ENCODE data around the gene ANTXR1. TPM values are rescaled to one million over a fixed set of nuclear protein-coding genes. Genes with fewer than 3 reads are reported as not detected.
A peak's percentile ranks its signal among the peaks of the same experiment; 100 is the strongest.

Gene ANTXR1
- total and polyA plus RNA-seq, 11 donors, result 5.8 to 75.2 (median 23.3) TPM

GRCh38 chr2:69222953-69223658 lies 210.1 kb downstream of the ANTXR1 start:
- Histone ChIP-seq H3K4me1 (peaks cover 0 to 43% (median 18%) of the 10 kb centered on the region in 12 donors), H3K36me3 (no peaks in the 10 kb centered on the region), H3K27ac (peak overlapping the region in 4 of 12 donors; percentile 14 to 44 (median 28)), H3K27me3 (no peaks in the 10 kb centered on the region), H3K9me3 (no peaks in the 10 kb centered on the region), H3K4me3 (no peak overlapping the region)
- WGBS, 4 donors, result 51 to 66% (median 61%) methylated on average over 3 of the region's 3 CpGs
- intact Hi-C loops (cut with DNase I), result loop anchor here in 1 of 10 donors (5.0 kb wide), 1 partner anchor 84 kb away; no protein-coding TSS in a partner anchor
- peak; percentile 5 to 80 (median 58) for ATAC-seq
- DNase-seq, result peak; percentile 48 to 79 (median 65)
- no peak for TF ChIP-seq POLR2A (IDR thresholded peaks at IDR 0.05)
- TF ChIP-seq CTCF (IDR thresholded peaks at IDR 0.05), result no peak

GRCh38 chr2:69223759-69224511 lies 211.0 kb downstream of the ANTXR1 start:
- H3K4me3 ChIP-seq, result no peak overlapping the region
- H3K9me3 ChIP-seq, result no peaks in the 10 kb centered on the region
- 82 to 92% (median 88%) methylated on average over 6 of the region's 6 CpGs for WGBS, 4 donors
- peak overlapping the region in 1 of 12 donors; percentile 8 for H3K27ac ChIP-seq
- no peak for DNase-seq
- H3K36me3 ChIP-seq, result no peaks in the 10 kb centered on the region
- peaks cover 0 to 37% (median 18%) of the 10 kb centered on the region in 12 donors for H3K4me1 ChIP-seq
- no peak for ATAC-seq
- intact Hi-C loops (cut with DNase I), result loop anchor here in 1 of 10 donors (5.0 kb wide), 1 partner anchor 83 kb away; no protein-coding TSS in a partner anchor
- TF ChIP-seq POLR2A (IDR thresholded peaks at IDR 0.05) (no peak), CTCF (IDR thresholded peaks at IDR 0.05) (no peak)
- H3K27me3 ChIP-seq, result no peaks in the 10 kb centered on the region

- ATAC-seq (peak in 2 of 4 donors; percentile 38 to 45), DNase-seq (no peak)
- 35 to 52% (median 50%) methylated on average over 3 of the region's 3 CpGs for WGBS, 4 donors
- intact Hi-C loops (cut with DNase I), result loop anchor here in 1 of 10 donors (5.0 kb wide), 1 partner anchor 83 kb away; no protein-coding TSS in a partner anchor
- Histone ChIP-seq H3K4me1 (peaks cover 0 to 37% (median 18%) of the 10 kb centered on the region in 12 donors), H3K27me3 (no peaks in the 10 kb centered on the region), H3K36me3 (no peaks in the 10 kb centered on the region), H3K9me3 (no peaks in the 10 kb centered on the region), H3K27ac (peak overlapping the region in 1 of 12 donors; percentile 8), H3K4me3 (no peak overlapping the region)
- TF ChIP-seq POLR2A (IDR thresholded peaks at IDR 0.05), result no peak
- no peak for TF ChIP-seq CTCF (IDR thresholded peaks at IDR 0.05)
Observed at GRCh38 chr2:69224512-69224837, 211.5 kb downstream of the ANTXR1 start.

GRCh38 chr2:69225933-69226332 lies 213.0 kb downstream of the ANTXR1 start:
- no peaks in the 10 kb centered on the region for H3K36me3 ChIP-seq
- 86 to 90% (median 90%) methylated on average over 2 of the region's 2 CpGs for WGBS, 4 donors
- no peak overlapping the region for H3K27ac ChIP-seq
- TF ChIP-seq POLR2A (IDR thresholded peaks at IDR 0.05) (no peak), CTCF (IDR thresholded peaks at IDR 0.05) (no peak)
- peaks cover 0 to 37% (median 18%) of the 10 kb centered on the region in 12 donors for H3K4me1 ChIP-seq
- DNase-seq (no peak), ATAC-seq (no peak)
- H3K27me3 ChIP-seq, result no peaks in the 10 kb centered on the region
- H3K9me3 ChIP-seq, result no peaks in the 10 kb centered on the region
- no peak overlapping the region for H3K4me3 ChIP-seq
- intact Hi-C loops (cut with DNase I), result no loop called here
